OCI-LY3 (cell line): ENCODE data around the gene CYB5D1.

Experiments used
- EZH2phosphoT487 ChIP-seq: fragments of 200-600 bp; shearing (Covaris generic); IDR thresholded peaks from 2 replicates; pipeline ENCODE4 v1.6.1; 2018; ENCODE audit warnings: antibody characterized with exemption, mixed run types, low read depth
- TF ChIP-seq, protein P1 (sequence below): fragments of 200-600, 300-600 bp; sonication (generic); IDR thresholded peaks from 2 replicates; pipeline ENCODE4 v1.5.1; 2014; ENCODE audit warnings: antibody characterized with exemption, low read length, low read depth

DNA sequence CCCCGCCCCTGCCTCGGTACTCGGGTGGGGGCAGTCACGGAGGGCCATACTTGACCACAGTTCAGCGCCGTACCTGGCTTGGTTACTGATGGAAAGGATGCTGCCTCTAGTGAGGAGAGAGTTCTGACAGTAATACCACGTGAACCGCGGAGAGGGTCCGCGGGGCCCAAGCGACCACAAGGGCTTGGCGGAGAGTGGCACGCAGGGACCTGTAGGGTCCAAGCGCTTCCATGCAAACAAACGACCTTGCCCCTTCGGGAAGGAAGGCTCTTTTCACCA, 14.6 kb upstream of the CYB5D1 start:
- TF ChIP-seq, protein P1, sequence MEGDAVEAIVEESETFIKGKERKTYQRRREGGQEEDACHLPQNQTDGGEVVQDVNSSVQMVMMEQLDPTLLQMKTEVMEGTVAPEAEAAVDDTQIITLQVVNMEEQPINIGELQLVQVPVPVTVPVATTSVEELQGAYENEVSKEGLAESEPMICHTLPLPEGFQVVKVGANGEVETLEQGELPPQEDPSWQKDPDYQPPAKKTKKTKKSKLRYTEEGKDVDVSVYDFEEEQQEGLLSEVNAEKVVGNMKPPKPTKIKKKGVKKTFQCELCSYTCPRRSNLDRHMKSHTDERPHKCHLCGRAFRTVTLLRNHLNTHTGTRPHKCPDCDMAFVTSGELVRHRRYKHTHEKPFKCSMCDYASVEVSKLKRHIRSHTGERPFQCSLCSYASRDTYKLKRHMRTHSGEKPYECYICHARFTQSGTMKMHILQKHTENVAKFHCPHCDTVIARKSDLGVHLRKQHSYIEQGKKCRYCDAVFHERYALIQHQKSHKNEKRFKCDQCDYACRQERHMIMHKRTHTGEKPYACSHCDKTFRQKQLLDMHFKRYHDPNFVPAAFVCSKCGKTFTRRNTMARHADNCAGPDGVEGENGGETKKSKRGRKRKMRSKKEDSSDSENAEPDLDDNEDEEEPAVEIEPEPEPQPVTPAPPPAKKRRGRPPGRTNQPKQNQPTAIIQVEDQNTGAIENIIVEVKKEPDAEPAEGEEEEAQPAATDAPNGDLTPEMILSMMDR = no peak
- TF ChIP-seq EZH2phosphoT487 = no peak
